NT2/D1 (cell line): Measurements from ENCODE around the gene SHB.

Source experiments
- SUZ12 ChIP-seq: IDR thresholded peaks from 2 replicates; pipeline ENCODE4 v1.6.1; 2011; ENCODE audit not compliant: insufficient read length, insufficient read depth; ENCODE audit errors: extremely low read depth
- ZNF274 ChIP-seq: IDR thresholded peaks from 2 replicates; pipeline ENCODE4 v1.6.1; 2011; ENCODE audit warnings: mild to moderate bottlenecking, low read depth, low read length

DNA sequence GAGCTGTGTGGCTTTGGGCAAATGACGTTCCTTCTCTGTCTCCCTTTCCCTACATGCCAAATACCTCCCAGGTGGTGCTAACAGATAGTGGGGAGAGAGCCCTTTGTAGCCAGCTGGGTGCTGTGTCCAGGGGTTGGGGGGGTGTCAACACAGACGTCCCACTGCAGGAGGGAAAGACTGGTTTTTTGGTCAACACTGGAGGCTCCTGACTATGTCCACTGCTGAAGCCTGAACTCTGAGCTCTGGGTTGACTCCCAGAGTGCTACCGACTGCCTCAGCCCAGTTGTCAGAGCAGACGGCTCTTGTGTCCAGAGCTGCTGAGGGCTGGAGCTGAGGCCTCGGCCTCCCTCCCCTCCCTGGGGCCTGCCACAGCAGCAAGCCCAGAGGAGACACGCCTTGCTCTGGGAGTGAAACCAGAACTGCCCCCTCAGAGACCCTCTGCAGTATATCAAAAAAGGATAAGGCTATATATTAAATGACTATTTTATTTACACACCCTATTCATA, 150.3 kb downstream of the SHB start:
- no peak for TF ChIP-seq SUZ12
- TF ChIP-seq ZNF274: no peak
